Measurements from ENCODE around the gene SEMA3A. TPM values are rescaled to one million over a fixed set of nuclear protein-coding genes. Genes with fewer than 3 reads are reported as not detected.

SEMA3A gene
- polyA plus RNA-seq, 1 experiment, result 6.8 TPM

GRCh38 chr7:84108787-84109186, 85.8 kb downstream of the SEMA3A start:
- no peaks in the 10 kb centered on the region for H3K36me3 ChIP-seq (ENCODE audit: control insufficient read depth, insufficient read depth, low read length)
- no peak for TF ChIP-seq CTCF (IDR thresholded peaks at IDR 0.05; ENCODE audit: insufficient read depth, low read depth, low read length)
- DNase-seq (ENCODE audit: low read depth), result no peak
- CTCF ChIA-PET, result no interaction called here
- H3K27me3 ChIP-seq (ENCODE audit: control insufficient read depth, insufficient read depth, low read length), result no peaks in the 10 kb centered on the region
- H3K4me3 ChIP-seq (ENCODE audit: low read depth, low read length), result no peak overlapping the region
- POLR2A ChIA-PET, result no interaction called here

GRCh38 chr7:84108119-84108518, 86.5 kb downstream of the SEMA3A start:
- H3K27me3 ChIP-seq (ENCODE audit: control insufficient read depth, insufficient read depth, low read length), result no peaks in the 10 kb centered on the region
- POLR2A ChIA-PET, result no interaction called here
- CTCF ChIA-PET, result no interaction called here
- TF ChIP-seq CTCF (IDR thresholded peaks at IDR 0.05; ENCODE audit: insufficient read depth, low read depth, low read length), result no peak
- no peak for DNase-seq (ENCODE audit: low read depth)
- H3K36me3 ChIP-seq (ENCODE audit: control insufficient read depth, insufficient read depth, low read length), result no peaks in the 10 kb centered on the region
- H3K4me3 ChIP-seq (ENCODE audit: low read depth, low read length), result no peak overlapping the region

- TF ChIP-seq CTCF (IDR thresholded peaks at IDR 0.05; ENCODE audit: insufficient read depth, low read depth, low read length), result no peak
- CTCF ChIA-PET, result no interaction called here
- Histone ChIP-seq H3K36me3 (ENCODE audit: control insufficient read depth, insufficient read depth, low read length) (no peaks in the 10 kb centered on the region), H3K4me3 (ENCODE audit: low read depth, low read length) (no peak overlapping the region), H3K27me3 (ENCODE audit: control insufficient read depth, insufficient read depth, low read length) (no peaks in the 10 kb centered on the region)
- POLR2A ChIA-PET, result no interaction called here
- DNase-seq (ENCODE audit: low read depth), result no peak
Measured at GRCh38 chr7:84107259-84107658, 87.3 kb downstream of the SEMA3A start.

GRCh38 chr7:84106291-84106690, 88.3 kb downstream of the SEMA3A start:
- Histone ChIP-seq H3K27me3 (ENCODE audit: control insufficient read depth, insufficient read depth, low read length) (no peaks in the 10 kb centered on the region), H3K4me3 (ENCODE audit: low read depth, low read length) (no peak overlapping the region), H3K36me3 (ENCODE audit: control insufficient read depth, insufficient read depth, low read length) (no peaks in the 10 kb centered on the region)
- DNase-seq (ENCODE audit: low read depth), result no peak
- POLR2A ChIA-PET, result no interaction called here
- TF ChIP-seq CTCF (IDR thresholded peaks at IDR 0.05; ENCODE audit: insufficient read depth, low read depth, low read length), result no peak
- CTCF ChIA-PET, result no interaction called here

- ChIA-PET POLR2A (no interaction called here), CTCF (no interaction called here)
- H3K36me3 ChIP-seq (ENCODE audit: control insufficient read depth, insufficient read depth, low read length), result no peaks in the 10 kb centered on the region
- H3K4me3 ChIP-seq (ENCODE audit: low read depth, low read length), result no peak overlapping the region
- DNase-seq (ENCODE audit: low read depth), result no peak
- no peak for TF ChIP-seq CTCF (IDR thresholded peaks at IDR 0.05; ENCODE audit: insufficient read depth, low read depth, low read length)
- H3K27me3 ChIP-seq (ENCODE audit: control insufficient read depth, insufficient read depth, low read length), result no peaks in the 10 kb centered on the region
Measured at GRCh38 chr7:84105586-84105985, 89.0 kb downstream of the SEMA3A start.
